Epithelial cell of proximal tubule (primary cell): ENCODE results near the gene DHX15. TPM values are rescaled to one million over a fixed set of nuclear protein-coding genes. Genes with fewer than 3 reads are reported as not detected.

Experiments used
- DNase-seq: peaks from one replicate; pipeline ENCODE4 v3.0.0-alpha.2; 2011; ENCODE audit warnings: low read depth
- H3K4me3 ChIP-seq: 2 replicates; pipeline ENCODE4 v1.5.1; 2011; ENCODE audit warnings: low read depth, mild to moderate bottlenecking, low read length
- CTCF ChIP-seq: conservative IDR thresholded peaks from 2 replicates; pipeline ENCODE4 v1.5.1; 2012; ENCODE audit warnings: low read depth, mild to moderate bottlenecking, low read length
- total RNA-seq: library from RNA; depleted of rRNA; stranded (reverse); fragments of >200 nt; gene quantifications from 2 replicates; pipeline ENCODE4 v1.2.3, GENCODE V29; 2015

DHX15 gene
- total RNA-seq, 1 donor from 2014 or later = 135 TPM

GRCh38 chr4:24527371-24527770 lies 57.0 kb downstream of the DHX15 start:
- TF ChIP-seq CTCF = no peak
- no peak for DNase-seq
- H3K4me3 ChIP-seq = no peak overlapping the region

GRCh38 chr4:24521544-24521943 lies 62.8 kb downstream of the DHX15 start:
- H3K4me3 ChIP-seq = no peak overlapping the region
- no peak for TF ChIP-seq CTCF
- no peak for DNase-seq

GRCh38 chr4:24519649-24520048 lies 64.7 kb downstream of the DHX15 start:
- no peak for TF ChIP-seq CTCF
- no peak overlapping the region for H3K4me3 ChIP-seq
- DNase-seq = peak; percentile 76

- no peak for DNase-seq
- TF ChIP-seq CTCF = no peak
- H3K4me3 ChIP-seq = no peak overlapping the region
These were observed 66.7 kb downstream of the DHX15 start for GRCh38 chr4:24517676-24518075.

DNA sequence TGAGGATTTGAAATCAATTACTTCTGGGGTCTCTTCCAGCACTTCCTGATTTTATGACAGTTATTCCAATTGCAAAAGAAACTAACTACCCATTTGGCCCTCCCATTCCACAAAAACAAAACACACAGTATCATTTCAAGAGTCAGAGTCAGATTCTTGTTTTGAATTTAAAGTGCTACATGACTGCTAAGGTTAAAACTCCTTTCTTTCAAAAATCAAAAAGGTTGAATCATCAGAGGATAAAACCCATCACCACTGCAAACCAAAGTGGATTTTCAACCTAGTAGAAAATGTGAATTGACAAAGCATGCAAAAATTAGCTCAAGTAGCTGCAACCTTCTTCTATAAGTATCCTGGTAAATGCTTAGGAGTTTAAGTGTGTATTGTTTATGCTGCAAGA lies 67.4 kb downstream of the DHX15 start:
- DNase-seq = no peak
- no peak overlapping the region for H3K4me3 ChIP-seq
- TF ChIP-seq CTCF = no peak

DNA sequence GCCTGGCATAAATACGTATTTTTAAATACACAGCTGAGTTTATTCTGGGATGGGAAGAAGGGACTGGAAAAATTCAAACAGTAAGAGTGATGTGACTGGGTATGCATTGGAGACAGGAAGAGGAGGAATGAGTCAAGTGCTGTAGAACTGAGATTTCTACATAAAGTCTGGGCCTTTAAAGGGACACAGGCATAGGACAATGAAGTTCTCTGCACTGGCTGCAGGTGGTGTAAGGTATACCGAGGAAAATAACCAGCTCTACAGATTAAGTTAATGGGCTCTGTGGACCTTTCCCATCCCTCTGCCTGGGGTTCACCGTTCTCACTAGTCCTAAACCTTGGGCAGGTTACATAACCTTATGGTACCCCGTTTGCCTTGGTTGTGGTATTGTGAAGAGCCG lies 68.7 kb downstream of the DHX15 start:
- no peak overlapping the region for H3K4me3 ChIP-seq
- DNase-seq = no peak
- TF ChIP-seq CTCF = no peak

DNA sequence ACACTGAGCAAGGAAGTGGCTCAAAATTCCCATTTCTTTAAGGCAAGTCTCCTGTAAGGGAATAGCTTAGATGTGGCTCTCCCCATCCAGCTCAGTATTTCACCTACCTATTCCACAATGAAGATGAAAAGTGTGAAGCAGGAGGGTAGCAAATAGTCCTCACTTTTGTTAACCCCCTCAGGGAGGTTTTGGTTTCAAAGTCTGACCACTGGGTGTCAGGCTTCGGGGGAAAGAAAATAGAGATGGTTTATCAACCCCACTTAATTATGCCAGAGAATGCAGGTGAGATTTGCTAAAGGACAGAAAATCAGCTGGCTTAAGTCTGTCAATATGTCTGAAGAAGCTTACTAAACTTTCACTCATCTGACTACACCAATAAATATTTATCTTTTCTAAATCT lies 69.5 kb downstream of the DHX15 start:
- H3K4me3 ChIP-seq = no peak overlapping the region
- no peak for DNase-seq
- peak; percentile 59 for TF ChIP-seq CTCF
